GM18498 (cell line): ENCODE data around the gene HOXD9.
A peak's percentile ranks its signal among the peaks of the same experiment; 100 is the strongest.

Experiments used
- ATAC-seq: cut with Tn5 transposase; IDR thresholded peaks from one replicate; pipeline ENCODE4 v1.9.1; 2021; ENCODE audit warnings: mild to moderate bottlenecking, moderate library complexity; ENCODE audit not compliant: unreplicated experiment

Gene HOXD9

DNA sequence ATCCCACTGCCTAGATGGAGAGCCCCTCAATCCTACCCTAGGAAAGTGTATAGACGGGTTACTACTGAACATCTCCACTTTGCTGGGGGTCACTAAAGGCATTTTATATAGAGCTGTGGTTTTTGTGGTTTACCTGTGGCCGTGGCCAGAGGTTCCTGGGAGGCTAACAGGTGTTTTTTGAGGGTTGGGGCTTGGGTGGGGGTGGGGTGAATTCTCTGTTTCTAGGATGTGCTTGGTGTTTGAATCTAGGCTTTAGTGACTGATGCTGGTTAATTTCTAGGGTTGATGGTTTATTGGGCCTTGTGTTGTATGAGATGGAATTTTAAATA is 14.7 kb downstream of the HOXD9 start:
- ATAC-seq: no peak

DNA sequence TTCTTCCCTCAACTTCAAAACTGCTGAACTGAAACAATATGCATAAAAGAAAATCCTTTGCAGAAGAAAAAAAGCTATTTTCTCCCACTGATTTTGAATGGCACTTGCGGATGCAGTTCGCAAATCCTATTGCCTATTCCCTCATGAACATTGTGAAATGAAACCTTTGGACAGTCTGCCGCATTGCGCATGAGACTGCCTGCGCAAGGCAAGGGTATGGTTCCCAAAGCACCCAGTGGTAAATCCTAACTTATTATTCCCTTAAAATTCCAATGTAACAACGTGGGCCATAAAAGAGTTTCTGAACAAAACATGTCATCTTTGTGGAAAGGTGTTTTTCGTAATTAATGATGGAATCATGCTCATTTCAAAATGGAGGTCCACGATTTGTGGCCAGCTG is 15.4 kb downstream of the HOXD9 start:
- ATAC-seq: no peak

- no peak for ATAC-seq
Measured at GRCh38 chr2:176138526-176138922, 16.0 kb downstream of the HOXD9 start.

GRCh38 chr2:176138923-176139660 is 16.6 kb downstream of the HOXD9 start:
- no peak for ATAC-seq

- no peak for ATAC-seq
Measured at GRCh38 chr2:176139661-176140512, 17.4 kb downstream of the HOXD9 start.

DNA sequence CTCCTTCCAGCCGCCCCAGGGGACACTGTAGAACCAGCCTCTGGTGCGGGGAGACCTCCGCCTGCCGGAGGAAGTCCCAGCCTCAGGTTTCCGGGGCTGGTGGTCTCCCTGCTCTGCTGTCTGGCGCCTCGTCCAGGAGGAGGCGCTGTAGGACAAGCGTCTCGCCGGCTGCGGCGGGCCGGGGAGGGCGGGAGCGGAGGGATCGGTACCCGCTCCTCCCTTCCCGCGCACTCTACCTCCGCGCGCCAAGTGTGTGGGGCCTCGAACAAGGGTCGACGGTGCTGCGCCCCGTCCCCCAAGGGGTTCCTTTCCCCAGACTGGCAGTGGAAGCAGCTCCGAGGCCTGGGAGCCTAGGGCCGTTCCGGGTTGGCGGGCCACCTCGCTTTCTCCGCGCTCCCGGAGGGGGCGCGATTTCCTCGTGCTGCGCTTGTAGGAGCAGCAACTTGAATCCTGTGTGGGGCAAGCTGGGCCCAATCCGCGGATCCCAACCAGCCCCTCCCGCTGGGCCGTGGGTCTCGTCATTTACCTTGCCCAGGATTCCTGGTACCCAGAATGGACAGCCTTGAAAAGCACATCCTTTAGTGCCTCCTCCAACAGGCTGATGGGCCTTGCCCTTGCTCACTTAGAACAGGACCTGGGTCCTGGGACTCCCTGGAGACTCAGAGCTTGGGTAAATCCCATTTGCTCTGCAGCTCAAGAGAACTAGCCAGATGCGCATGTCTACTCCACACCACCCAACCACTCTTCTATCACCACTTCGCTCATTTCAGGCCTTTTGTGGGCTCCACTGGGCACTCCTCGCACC is 18.2 kb downstream of the HOXD9 start:
- peak; percentile 94 for ATAC-seq

DNA sequence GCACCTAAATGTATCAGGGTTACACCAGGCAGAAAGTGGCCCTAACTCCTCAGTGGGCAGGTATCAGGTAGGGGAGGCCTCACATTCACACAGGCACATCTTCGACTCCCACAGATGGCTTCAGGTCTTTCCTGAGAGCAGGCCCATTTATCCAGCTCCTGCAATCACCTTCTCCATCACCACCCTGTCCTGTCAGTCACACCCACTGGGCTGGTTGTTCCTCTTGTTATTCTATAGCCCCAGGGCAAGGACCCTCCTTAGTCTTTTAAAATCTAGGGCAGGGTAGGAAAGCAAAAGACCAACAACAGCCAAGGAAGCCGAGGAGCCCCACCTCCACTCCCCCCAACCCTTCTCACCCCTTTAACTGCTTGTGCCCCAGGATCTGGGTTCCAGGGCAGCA is 19.8 kb downstream of the HOXD9 start:
- ATAC-seq: no peak

GRCh38 chr2:176145085-176145969 is 22.8 kb downstream of the HOXD9 start:
- ATAC-seq: no peak

DNA sequence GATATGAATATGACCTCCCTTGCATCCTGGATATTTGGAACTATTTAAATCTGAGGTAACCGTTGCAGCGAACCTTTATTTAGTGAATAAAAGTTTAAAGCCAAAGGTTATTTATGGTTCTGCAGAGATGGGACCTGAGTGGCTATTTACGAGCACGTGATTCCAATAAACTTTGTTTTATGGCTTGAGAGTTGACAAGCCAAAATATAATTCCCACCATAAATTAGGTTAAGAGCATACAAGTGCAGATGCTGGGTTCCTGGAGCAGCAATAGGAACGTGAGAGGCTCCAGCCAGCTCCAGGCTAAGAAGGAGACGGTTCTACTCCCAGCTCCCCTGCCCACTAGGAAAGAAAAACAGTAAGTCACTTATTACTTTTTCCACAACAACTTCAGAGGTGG is 23.6 kb downstream of the HOXD9 start:
- no peak for ATAC-seq

GRCh38 chr2:176146645-176147044 is 24.1 kb downstream of the HOXD9 start:
- no peak for ATAC-seq

GRCh38 chr2:176147210-176147799 is 24.8 kb downstream of the HOXD9 start:
- no peak for ATAC-seq

GRCh38 chr2:176147800-176148496 is 25.4 kb downstream of the HOXD9 start:
- ATAC-seq: no peak

GRCh38 chr2:176148751-176149421 is 26.4 kb downstream of the HOXD9 start:
- no peak for ATAC-seq

DNA sequence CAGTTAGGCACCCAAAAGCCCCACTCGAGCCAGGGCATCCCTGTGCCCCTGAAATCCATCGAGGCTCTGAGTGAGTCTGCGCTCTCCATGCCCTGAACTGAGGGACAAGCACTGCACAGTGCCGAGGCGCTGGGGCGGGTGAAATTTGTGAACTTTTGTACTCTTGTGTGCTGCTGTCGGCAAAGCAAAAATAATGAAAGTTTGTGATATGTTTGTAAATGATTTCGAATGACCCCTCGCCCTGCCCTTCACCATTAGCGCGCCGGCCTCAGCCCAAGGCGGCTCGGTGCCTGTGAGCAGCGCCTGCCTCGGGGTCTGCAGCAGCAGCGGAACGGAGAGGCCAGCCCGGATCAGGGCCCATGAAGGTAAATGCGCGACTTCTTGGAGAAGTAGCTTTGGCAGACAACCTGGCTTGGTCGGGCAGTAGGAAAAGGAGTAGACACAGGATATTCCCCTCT is 27.0 kb downstream of the HOXD9 start:
- ATAC-seq: no peak

GRCh38 chr2:176149939-176150583 is 27.5 kb downstream of the HOXD9 start:
- ATAC-seq: no peak

DNA sequence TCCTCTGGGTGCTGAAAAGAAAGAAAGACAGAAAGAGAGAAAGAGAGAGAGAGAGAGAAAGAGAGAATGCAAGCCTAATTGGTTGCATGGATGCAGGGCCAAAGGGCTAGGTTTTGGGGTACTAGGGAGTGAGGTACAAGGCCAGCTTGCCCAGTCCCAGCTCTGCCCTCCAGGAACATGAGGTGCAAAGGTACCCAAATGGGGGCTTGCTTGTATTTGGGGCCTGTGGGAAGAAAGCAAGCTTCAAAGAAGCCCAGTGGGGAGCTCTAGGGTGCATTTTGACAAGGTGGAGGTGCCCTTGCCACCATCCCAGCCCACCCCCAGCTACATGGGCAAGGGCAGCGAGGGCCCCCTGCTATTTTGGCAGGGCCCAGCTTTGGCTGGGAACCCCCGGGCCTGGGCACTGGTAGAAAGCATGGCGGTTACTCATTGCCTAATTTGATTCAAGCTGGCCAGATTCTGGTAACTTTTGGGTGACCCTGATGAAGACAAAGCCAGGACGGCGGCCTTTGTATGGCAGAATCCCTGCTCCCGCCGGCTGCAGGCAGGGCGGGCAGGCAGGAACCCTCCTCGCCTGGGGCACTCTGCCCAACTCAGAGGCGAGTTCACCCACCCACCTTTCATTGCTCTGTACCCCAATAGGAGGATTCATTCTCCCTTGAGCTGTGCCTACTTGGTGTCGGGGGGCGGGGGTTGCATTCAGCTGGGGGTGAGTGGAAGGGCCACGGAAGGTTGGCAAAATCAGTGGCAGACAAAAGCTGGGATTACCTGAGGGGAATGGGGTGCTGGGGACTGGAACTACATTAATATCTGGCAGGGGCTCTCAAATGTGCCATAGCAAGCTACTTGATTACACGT is 28.3 kb downstream of the HOXD9 start:
- no peak for ATAC-seq

GRCh38 chr2:176151442-176152287 is 29.1 kb downstream of the HOXD9 start, which contains the start of gene HOXD4:
TSS of gene HOXD4 (plus strand) at chr2:176151550. CDS start at chr2:176151634, 84 bp downstream.
- no peak for ATAC-seq
